NCI-H460 (cell line): ENCODE results near the gene CLIC3. TPM values are rescaled to one million over a fixed set of nuclear protein-coding genes. Genes with fewer than 3 reads are reported as not detected.

ENCODE experiments used
- DNase-seq: peaks from one replicate; pipeline ENCODE4 v3.0.0-alpha.2; 2016; ENCODE audit warnings: low read depth; ENCODE audit errors: extremely low read depth
- total RNA-seq: library from RNA; depleted of rRNA; stranded (reverse); fragments of >200 nt; shearing (Covaris generic); gene quantifications from 2 replicates; pipeline ENCODE4 v1.2.3, GENCODE V29; 2014

Gene CLIC3
- total RNA-seq, 1 experiment from 2014 or later, result 0.17 TPM

DNA sequence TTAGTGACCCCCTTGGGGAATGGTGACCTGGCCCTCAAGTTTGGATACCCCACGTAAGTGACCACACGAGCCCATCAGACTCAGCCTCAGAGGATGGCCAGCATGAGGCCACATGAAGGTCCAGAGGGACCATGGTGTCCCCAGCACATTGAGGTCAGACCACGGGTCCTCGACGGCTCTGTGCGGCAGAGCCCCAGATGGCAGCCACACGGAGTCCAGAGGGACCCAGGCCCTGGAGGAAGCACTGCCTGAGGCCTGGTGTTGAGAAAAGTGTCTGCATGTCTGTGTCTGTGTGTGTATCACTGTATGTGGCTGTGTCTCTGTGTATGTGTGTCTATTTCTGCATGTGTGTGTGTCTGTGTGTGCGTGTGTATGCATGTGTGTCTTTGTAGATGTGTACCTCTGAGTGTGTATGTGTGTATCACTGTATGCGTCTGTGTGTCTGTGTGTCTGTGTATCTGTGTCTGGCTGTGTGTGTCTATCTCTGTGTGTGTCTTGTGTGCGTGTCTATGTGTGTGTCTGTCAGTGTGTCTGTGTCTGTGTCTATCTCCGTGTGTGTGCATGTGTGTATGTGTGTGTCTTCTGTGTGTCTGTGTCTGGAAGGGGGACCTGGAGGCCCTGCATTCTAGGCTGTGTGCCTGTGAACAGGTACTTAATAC lies 12.6 kb downstream of the CLIC3 start:
- no peak for DNase-seq

DNA sequence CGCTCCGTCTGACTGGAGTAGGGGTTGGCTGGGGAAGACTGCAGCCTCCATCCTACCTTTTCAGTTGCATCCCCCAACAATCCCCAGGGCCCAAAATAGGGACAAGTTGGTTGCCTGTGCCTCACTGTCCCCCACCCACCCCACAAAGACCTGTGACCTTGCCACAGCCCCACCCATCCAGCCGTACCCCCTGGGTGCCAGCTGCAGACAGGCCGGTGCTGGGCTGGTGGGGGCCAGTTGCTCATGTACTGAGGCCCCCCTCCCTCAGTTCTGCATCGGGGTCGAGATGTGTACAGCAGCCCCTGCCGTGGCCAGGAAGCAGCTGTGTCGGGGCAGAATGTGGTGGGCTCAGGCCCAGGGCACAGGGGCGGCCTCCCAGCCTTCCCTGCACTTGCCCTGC lies 13.2 kb downstream of the CLIC3 start:
- no peak for DNase-seq

DNA sequence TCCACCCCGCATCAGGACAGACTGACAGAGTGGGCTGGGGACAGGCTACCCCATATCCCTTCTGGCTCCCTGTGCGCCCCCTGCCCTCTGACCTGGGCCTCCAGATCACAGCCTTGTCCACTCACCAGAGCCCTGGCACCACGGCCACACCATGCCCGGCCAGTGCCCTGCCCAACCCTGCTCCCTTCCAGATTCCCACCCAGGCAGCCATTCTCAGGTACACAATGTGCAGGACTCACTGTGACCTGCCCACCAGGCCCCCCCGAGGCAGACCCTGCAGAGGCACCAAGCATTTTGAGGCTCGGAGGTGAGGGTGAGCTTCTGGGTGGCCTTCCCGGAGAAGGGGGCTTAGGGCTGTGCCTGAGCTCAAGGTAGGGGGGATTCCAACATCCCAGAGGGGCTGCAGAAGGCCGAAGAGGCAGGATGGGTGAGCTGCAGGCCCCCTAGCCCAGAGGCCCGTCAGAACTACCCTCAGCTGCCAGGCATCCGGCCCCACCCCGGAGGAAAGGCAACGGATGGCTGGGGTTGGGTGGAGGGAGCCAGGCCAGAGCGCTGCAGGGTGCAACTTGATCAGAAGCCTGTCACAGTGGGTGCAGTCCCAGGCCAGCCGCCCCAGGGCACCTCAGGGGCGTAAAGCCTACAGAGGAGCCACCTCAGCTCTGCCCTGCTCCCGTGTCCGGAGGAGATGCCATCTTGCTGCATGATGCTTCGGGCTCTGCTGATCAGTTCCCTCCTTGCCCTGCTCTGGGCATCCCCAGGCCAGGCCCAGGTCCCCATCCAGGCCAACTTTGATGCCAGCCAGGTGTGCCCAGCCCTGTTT lies 13.9 kb downstream of the CLIC3 start, which contains the start of gene LCNL1:
Gene LCNL1 (plus strand): TSS at position 762 of the 820 bp plus-strand sequence. CDS start 594 bp downstream, outside the sequence.
- no peak for DNase-seq

DNA sequence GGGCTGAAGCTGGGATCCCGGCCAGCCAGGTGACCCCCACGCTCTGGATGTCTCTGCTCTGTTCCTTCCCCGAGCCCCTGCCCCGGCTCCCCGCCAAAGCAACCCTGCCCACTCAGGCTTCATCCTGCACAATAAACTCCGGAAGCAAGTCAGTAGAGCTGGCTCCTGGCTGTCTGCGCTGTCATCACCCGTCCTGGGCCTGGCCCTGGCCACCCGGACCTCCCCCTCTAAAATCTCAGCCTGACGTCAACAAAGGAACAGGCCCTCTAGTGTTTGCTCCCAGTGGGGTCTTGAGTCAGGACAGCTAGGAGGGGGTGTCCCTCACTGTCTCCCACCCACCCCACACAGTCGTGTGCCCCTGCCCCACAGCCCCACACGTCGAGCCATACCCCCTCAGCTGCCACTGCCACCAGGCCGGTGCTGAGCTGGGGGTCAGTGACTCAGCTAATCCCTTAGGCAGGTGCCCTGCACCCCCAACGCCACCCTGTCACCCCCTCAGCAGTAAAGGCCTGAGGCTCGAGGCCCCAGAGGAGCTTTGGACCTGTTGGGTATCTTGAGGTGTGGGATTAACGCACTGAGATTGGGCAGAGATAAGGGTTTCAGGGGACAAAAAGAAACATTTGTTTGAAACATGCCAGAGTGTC lies 14.7 kb downstream of the CLIC3 start:
- DNase-seq, result no peak

DNA sequence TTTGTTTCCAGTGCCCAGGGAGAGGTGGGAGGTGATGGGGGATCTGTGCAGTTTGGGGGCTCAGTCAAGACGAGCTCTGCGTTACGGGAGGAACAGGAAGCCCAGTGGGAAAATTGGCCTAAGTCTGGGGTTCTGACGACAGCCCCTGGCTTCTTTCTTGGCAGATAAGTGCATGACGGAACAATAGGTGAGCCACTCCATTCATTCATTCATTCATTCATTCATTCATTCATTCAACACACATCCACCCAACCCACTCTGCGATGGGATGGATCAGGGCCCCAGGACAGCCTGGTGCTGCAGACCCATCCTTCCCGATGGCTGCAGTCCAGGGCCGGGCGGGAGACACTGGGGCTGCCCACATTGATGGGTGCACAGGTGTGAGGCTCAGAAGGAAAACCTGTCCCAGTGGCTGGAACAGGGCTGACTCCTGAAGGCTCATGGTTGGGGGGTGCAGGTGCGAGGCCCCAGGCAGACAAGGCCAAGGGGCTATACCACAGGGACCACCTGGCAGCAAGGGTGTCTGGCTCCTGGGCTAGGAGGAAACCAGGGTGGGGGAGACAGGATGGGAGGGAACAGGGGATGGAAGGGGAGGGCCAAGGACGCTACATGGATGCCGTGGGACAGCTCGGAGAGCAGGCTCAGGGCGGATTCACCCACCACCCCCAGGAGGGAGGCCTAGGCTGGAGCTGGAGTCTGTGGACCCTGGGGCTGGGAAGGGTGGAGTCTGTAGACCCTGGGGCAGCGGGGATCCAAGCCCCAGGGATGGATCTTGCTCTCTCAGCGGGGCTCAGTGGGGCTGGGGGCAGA lies 15.5 kb downstream of the CLIC3 start:
- DNase-seq, result no peak

DNA sequence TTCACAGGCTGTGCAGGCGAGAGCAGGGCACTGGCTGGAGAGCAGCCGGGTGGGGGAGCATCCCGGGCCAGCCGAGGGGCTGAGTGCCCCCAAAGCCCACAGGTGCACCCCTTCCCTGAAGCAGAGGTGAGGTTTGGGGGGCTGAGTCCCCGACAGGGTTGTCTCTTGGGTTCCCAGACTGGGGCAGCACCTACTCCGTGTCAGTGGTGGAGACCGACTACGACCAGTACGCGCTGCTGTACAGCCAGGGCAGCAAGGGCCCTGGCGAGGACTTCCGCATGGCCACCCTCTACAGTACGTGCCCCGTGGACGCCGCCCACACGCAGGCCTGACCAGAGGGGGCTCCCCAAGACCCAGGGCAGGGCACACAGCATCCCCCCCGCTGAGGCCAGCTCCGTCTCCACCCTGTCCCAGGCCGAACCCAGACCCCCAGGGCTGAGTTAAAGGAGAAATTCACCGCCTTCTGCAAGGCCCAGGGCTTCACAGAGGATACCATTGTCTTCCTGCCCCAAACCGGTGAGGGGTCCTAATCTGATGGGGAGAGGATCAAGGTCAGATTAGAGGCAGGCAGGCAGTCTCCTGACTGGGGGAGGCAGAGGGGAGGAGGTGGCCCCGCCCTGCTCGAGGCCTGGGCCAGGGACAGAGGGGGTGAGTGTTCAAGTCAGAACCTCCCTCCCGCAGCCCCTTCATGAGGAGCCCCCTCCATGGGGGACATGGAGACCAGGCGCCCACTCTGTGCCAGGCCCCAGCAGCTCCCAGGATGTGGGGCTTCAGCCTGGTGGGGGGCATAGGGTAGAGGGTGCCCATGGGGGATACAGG lies 16.4 kb downstream of the CLIC3 start:
- no peak for DNase-seq

DNA sequence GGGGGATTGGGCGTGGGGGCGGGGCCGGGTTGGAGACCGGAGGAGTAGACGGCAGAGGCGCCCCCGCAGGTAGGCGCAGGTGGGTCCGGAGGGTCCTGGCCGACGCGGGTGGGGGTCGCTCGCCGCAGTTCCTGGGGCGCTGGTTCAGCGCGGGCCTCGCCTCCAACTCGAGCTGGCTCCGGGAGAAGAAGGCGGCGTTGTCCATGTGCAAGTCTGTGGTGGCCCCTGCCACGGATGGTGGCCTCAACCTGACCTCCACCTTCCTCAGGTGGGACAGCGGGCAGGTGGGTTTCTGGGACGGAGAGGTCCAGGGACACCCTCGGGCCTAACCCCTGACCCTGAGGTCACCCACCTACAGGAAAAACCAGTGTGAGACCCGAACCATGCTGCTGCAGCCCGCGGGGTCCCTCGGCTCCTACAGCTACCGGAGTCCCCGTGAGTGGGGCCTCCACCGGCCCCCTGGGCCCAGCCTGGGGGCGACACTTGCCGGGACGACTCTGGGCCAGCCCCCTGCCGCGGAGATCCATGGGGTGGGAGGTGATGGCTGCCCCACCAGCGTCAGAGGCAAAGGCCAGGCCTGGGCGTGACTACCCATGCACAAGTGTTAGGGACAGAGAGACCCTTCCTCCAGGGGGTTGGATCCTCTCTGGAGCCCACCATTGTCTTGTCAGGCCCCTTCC lies 17.4 kb downstream of the CLIC3 start:
- DNase-seq, result no peak

DNA sequence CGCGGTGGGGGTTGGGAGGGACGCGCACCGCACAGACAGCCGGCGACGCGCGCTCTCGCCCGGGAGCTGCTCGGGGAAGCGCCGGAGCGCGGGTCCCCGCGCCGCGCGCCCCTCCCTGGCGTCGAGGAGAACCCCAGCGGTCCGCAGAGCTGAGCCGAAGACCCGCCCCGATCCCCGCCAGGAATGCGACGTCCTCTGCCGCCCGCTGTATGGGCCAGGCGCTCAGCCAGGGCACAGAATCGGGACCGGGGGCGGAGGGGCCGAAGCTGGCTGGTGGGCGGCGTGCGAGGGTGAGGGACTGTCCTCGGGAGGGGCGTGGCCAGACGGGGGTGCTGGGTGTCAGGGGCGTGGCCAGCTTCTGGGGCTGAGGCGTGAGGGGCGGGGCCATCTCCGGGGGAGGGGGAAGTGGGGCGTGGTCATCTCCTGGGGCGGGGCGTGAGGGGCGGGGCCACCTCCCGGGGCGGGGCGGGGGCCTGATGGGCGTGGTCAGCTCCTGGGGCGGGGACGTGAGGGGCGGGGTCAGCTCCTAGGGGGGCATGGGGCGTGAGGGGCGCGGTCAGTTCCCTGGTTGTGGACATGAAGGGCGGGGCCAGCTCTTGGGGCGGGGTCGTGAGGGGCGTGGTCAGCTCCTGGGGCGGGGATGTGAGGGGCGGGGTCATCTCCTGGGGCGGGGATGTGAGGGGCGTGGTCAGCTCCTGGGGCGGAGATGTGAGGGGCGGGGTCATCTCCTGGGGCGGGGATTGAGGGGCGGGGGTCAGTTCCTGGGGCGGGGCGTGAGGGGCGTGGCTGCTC lies 18.1 kb downstream of the CLIC3 start:
- peak; percentile 30 for DNase-seq

DNA sequence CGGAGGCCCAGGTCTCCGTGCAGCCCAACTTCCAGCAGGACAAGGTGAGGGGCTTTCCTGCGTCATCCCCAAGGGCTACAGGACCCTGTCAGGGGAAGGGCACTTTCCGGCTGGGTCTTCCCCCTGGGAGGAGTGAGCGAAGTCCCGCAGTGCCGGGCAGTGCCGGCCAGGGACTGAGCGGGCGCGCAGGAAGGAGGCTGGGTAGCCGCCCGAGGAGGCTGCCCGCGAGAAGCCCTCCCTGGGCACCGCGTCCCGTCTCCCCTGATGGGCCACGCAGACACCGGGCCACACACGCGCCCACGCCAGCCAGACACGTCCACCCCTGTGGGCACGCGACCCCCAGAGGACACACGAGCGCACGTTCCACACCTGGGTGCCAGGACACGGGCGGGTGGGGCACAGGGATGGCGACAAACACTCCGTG lies 18.7 kb downstream of the CLIC3 start:
- DNase-seq, result no peak

DNA sequence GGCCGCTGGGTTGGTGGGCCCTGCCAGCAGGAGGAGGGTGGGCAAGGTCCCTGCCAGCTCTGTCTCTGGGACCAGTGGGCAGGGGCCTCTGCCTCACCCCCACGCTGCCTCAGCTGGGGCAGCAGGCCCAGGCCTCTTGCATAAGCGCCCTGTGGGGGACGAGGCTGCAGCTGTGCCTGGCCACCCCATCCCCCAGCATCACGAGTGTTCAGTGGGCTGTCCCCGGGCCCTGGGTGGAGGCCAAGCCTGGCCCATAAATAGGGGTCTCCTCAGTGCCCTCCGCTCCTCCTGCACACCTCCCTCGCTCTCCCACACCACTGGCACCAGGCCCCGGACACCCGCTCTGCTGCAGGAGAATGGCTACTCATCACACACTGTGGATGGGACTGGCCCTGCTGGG lies 19.1 kb downstream of the CLIC3 start, which contains the start of gene PTGDS:
Gene PTGDS (plus strand): TSS at position 282 of the 400 bp plus-strand sequence. CDS start 75 bp downstream, at position 357.
- no peak for DNase-seq

DNA sequence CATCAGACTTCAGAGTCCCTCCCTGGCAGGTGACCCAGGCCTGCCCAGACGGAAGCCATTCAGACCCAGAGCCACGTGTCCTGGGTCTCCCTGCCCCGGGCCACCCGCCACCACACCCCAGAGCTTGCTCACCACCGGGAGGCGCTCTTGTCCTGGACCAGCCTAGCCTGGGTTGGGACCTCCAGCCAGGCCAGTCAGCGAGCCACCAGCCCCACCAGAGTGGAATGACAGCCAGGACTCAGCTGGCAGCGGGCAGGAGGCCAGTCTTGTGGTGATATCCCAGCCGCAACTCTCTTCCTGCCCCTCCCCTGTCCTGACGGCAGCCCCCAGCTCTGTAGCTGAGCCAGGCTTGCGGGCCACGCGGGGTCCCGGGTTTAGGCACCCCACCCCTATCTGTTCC lies 20.7 kb downstream of the CLIC3 start:
- DNase-seq, result no peak

DNA sequence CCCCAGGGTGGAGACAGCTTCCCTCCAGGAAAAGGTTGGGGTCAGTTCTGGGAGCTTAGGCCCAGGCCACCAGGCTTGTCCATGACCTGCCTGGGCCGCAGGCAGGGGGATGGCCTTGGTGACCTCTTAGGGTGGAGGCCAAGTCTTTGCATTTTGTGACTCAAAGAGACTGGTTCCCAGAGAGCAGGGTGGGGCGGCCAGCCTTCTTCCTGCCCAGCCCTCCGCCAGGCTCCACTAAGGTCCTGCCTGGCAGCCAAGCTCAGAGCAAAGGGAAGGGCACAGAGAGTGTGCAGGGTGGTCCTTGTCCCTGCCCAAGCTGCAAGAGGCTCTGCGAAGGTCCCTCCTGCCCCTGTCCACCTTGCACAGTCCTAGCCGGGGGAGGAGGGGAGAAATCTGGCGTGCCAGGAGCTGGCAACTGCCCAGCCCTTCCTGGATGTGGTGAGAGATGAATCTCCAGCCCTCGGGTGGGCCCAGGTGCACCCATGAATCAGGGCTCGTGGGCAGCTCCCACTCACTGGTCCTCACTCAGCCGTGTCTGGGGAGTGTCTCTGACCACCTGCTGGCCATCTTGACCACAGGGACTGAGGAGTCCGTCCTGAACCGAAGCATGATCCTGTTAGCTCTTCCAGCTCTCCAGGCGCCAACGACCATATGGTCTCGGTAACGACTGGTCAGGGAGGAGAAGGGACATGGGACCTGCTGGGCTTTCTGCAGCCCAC lies 21.4 kb downstream of the CLIC3 start:
- no peak for DNase-seq

DNA sequence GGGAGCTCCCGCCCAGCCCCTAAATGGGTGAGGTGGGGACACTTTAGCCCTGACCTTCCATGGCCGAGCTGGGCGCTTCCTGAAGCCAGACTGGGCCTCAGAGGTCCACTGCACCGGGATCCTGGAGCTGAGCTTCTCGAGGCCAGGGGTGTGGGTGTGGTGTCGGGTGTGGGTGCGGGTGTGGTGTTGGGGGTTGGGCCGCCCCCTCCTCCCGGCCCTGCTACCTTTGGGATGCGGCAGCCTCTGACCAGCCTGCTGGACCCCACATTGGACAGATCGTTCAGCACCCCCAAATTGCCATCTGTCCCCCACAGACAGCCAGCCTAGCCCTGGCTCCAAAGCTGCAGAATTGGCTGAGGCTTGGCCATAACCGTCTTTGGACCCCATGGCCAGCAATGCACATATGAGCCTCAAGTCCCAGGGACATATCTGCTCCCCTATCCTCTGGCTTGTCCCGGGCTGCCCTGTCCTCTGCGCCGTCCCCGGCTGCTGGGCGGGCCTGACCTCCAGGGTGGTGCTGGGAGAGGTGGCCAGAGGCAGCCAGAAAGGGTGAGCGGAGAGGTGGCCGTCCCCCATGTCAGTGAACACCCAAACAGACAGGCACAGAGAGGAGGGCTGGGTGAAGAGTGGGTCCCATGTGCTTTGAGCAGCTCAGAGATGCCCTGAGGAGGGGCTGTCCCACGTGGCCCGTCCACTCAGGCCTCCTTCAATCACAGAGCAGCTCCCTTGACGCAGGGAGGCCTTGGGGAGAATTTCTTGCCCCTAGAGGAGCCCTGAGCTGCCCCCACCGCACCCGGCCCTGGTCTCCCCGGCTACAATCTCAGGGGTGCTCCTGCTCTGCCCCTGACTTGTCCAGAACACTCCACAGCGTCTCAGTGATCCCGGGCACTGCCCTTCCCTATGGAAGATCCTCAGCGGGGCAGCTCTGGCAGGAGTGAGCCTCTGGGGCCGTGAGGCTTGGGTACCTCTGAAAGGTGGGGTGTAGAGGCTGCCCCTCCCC lies 22.4 kb downstream of the CLIC3 start:
- DNase-seq, result no peak

DNA sequence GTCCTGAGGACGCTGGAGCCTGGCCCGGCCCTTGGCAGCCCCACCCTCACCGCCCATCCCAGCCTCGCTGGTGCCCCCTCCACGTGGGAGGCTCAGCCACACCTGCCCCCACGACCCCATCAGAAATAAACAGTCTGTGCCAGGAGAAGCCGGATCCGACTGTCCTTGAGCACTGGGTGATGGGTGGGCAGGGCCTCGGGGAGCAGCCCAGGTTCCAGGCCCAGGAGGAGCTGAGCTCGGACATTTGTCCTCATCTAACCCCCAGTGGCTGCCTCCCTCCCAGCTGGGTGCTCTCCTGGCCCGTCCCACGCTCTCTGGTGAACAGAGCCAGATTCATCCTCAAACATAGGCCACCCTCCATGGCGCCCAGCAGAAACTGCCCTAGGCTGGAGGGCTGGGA lies 23.6 kb downstream of the CLIC3 start:
- no peak for DNase-seq

DNA sequence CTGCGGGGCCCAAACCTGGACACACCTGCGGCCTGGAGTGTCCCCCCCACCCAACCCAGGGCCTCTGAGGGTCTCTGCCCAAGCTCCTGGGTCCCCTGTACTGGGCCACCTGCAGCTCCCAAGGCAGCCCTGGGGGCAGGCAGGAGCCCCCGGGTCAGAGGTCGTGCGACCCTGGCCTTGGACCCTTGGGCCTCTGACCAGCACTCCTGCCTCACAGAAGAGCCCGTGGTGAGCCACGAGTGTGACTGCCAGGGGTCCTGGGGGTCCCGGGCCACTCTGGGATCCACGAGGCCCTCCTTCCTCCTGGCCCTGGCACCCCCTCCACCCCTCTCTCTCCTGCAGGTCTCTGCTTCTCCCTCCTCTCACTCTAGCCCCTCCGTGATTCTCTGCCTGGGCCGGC lies 24.0 kb downstream of the CLIC3 start:
- no peak for DNase-seq

DNA sequence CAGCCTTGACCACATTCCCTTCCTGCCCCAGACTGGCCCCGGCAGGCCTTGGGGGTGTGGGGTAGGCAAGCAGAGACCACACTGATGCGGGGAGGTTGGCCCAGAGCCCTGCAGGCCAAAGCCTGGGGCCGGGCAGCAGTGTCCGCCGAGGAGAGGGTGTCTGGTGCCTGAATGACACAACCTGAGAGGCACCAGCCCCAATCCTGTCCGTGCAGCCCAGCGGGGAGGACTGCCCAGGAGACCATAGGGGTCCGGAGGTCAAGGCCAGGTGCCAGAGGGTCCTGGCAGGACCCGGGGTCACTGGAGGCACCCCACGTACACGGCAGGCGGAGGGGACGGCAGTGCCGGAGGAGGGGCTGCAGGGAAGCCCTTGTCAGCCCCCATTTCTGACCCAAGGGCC lies 24.6 kb downstream of the CLIC3 start:
- no peak for DNase-seq

DNA sequence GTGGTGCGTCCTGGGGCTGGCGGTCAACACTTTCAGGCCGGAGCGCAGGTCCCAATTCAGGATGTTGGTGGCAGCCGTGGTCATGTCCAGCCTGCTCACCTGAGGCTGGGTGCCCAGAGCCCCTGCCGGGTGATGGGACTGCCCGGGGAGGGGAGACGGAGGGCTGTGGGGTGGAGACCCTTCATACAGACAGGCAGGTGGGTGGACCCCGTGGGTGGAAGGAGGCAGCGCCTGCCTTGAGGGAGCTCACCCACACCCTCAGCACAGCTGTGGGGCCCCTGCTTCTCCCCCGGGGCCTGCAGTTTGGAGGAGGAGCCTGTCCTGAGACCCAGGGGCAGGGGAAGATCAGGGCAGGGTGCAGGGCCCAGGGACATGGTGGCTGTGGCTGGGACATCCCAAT lies 26.0 kb downstream of the CLIC3 start:
- DNase-seq, result no peak
